Psoas muscle (tissue), 8 donors: ENCODE data around the gene IL23R. TPM values are rescaled to one million over a fixed set of nuclear protein-coding genes. Genes with fewer than 3 reads are reported as not detected.

ENCODE experiments used
- ATAC-seq, 4 donors: fragments of 200-7000 bp; cut with Tn5 transposase; one replicate each; pipeline ENCODE4 v1.9.1; 2020; ENCODE audit warnings: moderate library complexity in 3 of 4, mild to moderate bottlenecking in 2 of 4
- DNase-seq, 2 donors: peaks; one replicate each; pipeline ENCODE4 v3.0.0-alpha.2; 2020
- H3K27ac ChIP-seq: fragments of 200-600 bp; one replicate; pipeline ENCODE4 v1.8.0; 2022
- H3K27me3 ChIP-seq, 3 donors: fragments of 200-600 bp in 1 of 3; one replicate each; pipeline versions ENCODE4 v1.6.1 to v1.8.0; 2013 to 2022; ENCODE audit warnings: low read length in 2 of 3, mild to moderate bottlenecking in 2 of 3, moderate library complexity in 1 of 3; ENCODE audit not compliant: insufficient read depth in 3 of 3
- H3K36me3 ChIP-seq, 2 donors: fragments of 200-600 bp in 1 of 2; one replicate each; pipeline versions ENCODE4 v1.6.1 to v1.8.0; 2013 to 2022; ENCODE audit warnings: low read depth in 1 of 2, mild to moderate bottlenecking in 1 of 2, moderate library complexity in 1 of 2; ENCODE audit not compliant: insufficient read depth in 1 of 2
- H3K4me1 ChIP-seq: fragments of 200-600 bp; one replicate; pipeline ENCODE4 v1.8.0; 2022
- H3K4me3 ChIP-seq: fragments of 200-600 bp; one replicate; pipeline ENCODE4 v1.8.0; 2022; ENCODE audit warnings: mild to moderate bottlenecking
- H3K9me3 ChIP-seq: fragments of 200-600 bp; one replicate; pipeline ENCODE4 v1.8.0; 2022
- WGBS, 3 donors: extraction: QIAGEN DNeasy Blood & Tissue Kit; methylation state at CpG; one replicate each; pipeline versions ENCODE4 v1.1.6 to v1.1.7; 2013; 5-methylcytosine and 5-hydroxymethylcytosine counted together
- intact Hi-C, 2 donors: fragments of 100-400 bp; cut with DNase I; formaldehyde crosslinking; loops; one replicate each; pipeline versions ENCODE4 v1.11.0 to v1.14.2; 2022
- polyA plus RNA-seq, 3 donors: library from polyadenylated mRNA; stranded (reverse); fragments of 200-250 nt; gene quantifications; one replicate each; pipeline ENCODE4 v1.2.3, GENCODE V29; 2013
- total RNA-seq, 4 donors: library from RNA; stranded (reverse); fragmentation: NEBNext Ultra II Directional in 2 of 4; extraction: Animal tissue kit (Norgen Biotek cat#: 25700) in 2 of 4; gene quantifications; one replicate each; pipeline versions ENCODE4 v1.2.1 to v1.2.4, GENCODE V29; 2021 to 2023
- TF ChIP-seq, protein P1 (sequence below): fragments of 200-600 bp; IDR thresholded peaks from one replicate; pipeline ENCODE4 v1.8.0; 2022; ENCODE audit warnings: antibody characterized with exemption
- donor health status: healthy with polysubstance abuse.
- donor health status: DM: no; HTN: no; CAD: no; lungs with moderate emphysema.
- donor health status: Bipolar disorder and iron deficiency.
- donor health status: healthy.
- donor health status: DM: yes; HTN: yes; CAD: no.
- donor health status: DM: no; HTN: no; CAD: no.
- donor health status: DM: no; HTN: no; CAD: no.
- donor health status: DM: yes; HTN: yes; CAD: no.

IL23R gene
- total and polyA plus RNA-seq, 7 donors: not detected

DNA sequence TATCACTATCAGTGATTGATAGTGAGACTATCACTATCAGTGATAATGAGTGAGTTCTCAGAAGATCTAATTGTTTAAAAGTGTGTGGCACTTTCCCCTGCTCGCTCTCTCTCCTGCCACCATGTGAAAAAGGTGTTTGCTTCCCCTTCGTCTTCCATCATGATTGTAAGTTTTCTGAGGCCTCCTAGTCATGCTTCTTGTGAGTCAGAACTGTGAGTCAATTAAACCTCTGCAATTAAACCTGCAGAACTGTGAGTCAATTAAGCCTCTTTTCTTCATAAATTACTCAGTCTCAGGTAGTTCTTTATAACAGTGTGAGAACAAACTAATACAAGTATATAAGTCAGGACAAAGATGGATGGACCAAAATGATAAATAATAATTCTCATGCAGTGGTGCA is 7.0 kb upstream of the IL23R start:
- Histone ChIP-seq H3K36me3 (no peaks in the 10 kb centered on the region), H3K9me3 (no peaks in the 10 kb centered on the region), H3K27me3 (no peaks in the 10 kb centered on the region), H3K27ac (no peak overlapping the region), H3K4me3 (no peak overlapping the region), H3K4me1 (no peaks in the 10 kb centered on the region)
- intact Hi-C loops: no loop called here
- ATAC-seq (no peak), DNase-seq (no peak)
- 78 to 82% (median 80%) methylated on average over 2 of the region's 2 CpGs for WGBS, 3 donors
- TF ChIP-seq, protein P1, sequence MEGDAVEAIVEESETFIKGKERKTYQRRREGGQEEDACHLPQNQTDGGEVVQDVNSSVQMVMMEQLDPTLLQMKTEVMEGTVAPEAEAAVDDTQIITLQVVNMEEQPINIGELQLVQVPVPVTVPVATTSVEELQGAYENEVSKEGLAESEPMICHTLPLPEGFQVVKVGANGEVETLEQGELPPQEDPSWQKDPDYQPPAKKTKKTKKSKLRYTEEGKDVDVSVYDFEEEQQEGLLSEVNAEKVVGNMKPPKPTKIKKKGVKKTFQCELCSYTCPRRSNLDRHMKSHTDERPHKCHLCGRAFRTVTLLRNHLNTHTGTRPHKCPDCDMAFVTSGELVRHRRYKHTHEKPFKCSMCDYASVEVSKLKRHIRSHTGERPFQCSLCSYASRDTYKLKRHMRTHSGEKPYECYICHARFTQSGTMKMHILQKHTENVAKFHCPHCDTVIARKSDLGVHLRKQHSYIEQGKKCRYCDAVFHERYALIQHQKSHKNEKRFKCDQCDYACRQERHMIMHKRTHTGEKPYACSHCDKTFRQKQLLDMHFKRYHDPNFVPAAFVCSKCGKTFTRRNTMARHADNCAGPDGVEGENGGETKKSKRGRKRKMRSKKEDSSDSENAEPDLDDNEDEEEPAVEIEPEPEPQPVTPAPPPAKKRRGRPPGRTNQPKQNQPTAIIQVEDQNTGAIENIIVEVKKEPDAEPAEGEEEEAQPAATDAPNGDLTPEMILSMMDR: no peak

DNA sequence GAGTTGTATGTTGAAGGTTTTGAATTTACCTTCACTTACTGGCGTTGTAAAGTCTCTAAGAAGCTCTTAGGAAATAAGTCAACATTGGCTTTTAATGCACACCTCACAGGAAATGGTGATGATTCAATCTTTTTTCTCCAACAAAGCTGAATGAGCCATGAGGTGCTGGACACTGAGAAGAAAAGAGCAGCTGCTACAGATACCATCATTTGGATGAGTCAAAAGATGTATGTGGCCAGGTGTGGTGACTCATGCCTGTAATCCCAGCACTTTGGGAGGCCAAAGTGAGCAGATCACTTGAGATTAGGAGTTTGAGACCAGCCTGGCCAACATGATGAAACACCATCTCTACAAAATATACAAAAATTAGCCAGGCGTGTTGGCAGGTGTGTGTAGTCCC is 3.3 kb upstream of the IL23R start:
- DNase-seq (no peak), ATAC-seq (no peak)
- WGBS, 3 donors: 76 to 85% (median 80%) methylated on average over 2 of the region's 2 CpGs
- intact Hi-C loops: no loop called here
- no peaks in the 10 kb centered on the region for H3K36me3 ChIP-seq
- H3K27ac ChIP-seq: no peak overlapping the region
- TF ChIP-seq, protein P1: no peak
- H3K4me1 ChIP-seq: no peaks in the 10 kb centered on the region
- H3K27me3 ChIP-seq: no peaks in the 10 kb centered on the region
- H3K9me3 ChIP-seq: no peaks in the 10 kb centered on the region
- H3K4me3 ChIP-seq: no peak overlapping the region

DNA sequence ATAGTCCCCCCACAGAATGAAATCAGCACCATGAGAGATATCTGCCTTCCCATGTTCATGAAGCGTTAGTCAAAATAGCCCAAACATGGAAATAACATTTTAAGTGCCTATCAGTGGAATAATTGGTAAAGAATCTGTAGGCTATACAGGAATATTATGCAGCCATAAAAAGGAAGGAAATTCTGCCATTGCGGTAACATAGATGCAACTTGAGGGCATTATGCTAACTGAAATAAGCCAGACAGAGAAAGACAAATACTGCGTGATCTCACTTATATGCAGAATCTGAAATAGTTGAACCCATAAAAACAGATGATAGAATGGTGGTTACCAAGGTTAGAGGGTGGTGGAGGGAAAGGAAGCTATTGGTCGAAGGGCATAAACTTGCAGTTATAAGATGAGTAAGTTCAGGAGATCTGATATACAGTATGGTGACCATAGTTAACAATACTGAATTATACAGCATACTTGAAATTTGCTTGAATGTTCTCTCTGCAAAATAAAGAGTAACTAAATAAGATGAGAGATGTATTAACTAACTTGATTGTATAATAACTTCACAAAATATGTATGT is 699 bp upstream of the IL23R start:
- TF ChIP-seq, protein P1: no peak
- no peaks in the 10 kb centered on the region for H3K27me3 ChIP-seq
- WGBS, 3 donors: 93 to 98% (median 98%) methylated on average over 4 of the region's 4 CpGs

DNA sequence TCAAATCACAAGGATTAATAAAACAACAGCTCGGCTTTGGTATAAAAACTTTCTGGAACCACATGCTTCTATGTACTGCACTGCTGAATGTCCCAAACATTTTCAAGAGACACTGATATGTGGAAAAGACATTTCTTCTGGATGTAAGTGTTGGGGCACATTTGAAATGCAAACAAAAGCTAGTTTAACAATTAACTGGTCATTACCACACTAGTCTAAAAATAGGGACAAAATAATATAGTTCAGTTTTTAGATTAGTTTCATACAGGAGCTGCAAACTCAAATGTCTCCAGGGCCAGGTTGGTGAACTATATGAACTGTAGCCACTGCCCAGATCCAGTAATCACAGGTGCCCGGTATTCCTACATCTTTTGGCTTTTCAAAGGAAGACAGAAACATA is 3.2 kb downstream of the IL23R start:
- Histone ChIP-seq H3K36me3 (no peaks in the 10 kb centered on the region), H3K4me3 (no peak overlapping the region), H3K4me1 (no peaks in the 10 kb centered on the region), H3K9me3 (no peaks in the 10 kb centered on the region), H3K27ac (no peak overlapping the region), H3K27me3 (no peaks in the 10 kb centered on the region)
- WGBS, 3 donors: 75 to 87% (median 80%) methylated on average over 2 of the region's 2 CpGs
- ATAC-seq (no peak), DNase-seq (no peak)
- intact Hi-C loops: no loop called here
- TF ChIP-seq, protein P1: no peak

More for the DNA sequence above, 699 bp upstream of the IL23R start:
- Histone ChIP-seq H3K4me3 (no peak overlapping the region), H3K4me1 (no peaks in the 10 kb centered on the region), H3K27ac (no peak overlapping the region), H3K9me3 (no peaks in the 10 kb centered on the region), H3K36me3 (no peaks in the 10 kb centered on the region)
- DNase-seq (no peak), ATAC-seq (no peak)
- intact Hi-C loops: no loop called here

DNA sequence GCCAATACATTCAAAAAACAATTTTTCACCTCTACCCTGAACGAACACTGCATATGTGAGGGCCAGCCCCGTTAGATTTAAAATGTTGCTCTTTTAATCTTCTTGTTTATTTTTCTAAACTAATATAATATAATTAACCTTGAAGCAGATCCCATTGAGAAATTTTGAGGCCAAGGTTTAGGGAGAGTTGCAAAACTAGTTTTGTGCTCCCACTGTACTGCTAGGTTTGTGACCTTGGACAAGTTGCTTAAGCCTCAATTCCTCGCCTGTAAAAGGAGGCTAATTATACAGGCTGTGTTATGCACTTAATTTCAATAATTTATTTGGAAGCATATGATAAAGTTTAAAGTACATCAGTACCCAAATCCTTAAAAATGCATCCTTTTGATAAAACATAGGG is 3.7 kb downstream of the IL23R start:
- ATAC-seq (no peak), DNase-seq (no peak)
- TF ChIP-seq, protein P1: no peak
- Histone ChIP-seq H3K27me3 (no peaks in the 10 kb centered on the region), H3K27ac (no peak overlapping the region), H3K4me1 (no peaks in the 10 kb centered on the region), H3K9me3 (no peaks in the 10 kb centered on the region), H3K4me3 (no peak overlapping the region), H3K36me3 (no peaks in the 10 kb centered on the region)
- 80 to 88% (median 83%) methylated on average over 3 of the region's 3 CpGs for WGBS, 3 donors
- intact Hi-C loops: no loop called here
